NCI-H2029 (cell line): ENCODE measurements around the gene CLIC6.
"Not testable (repeated sequence)": the region's sequence is repeated elsewhere in the genome, so short reads cannot be mapped to it uniquely, and the experiment has no call there.

ENCODE experiments used
- DNase-seq: peaks from one replicate; lab custom pipeline; 2025; lab: John Stamatoyannopoulos, UW

CLIC6 gene

DNA sequence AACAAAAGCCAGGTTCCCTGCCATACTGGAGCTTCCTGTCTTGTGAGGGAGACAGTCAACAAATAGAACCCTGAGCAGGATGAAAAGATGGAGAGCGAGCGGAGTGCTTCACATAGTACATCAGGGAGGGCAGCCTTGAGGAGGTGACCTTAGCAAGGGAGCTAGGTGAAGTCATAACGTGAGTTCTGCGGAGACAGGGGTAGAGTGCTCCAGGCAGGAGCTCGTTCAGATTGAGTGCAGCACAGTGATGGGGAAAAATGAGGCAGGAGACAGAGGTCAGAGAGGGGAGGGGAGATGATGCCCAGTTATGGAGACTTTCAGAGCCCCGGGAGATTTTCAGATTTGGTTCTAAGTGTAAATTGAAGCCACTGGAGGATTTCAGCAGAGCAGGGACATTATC is 15.3 kb upstream of the CLIC6 start:
- no peak for DNase-seq

DNA sequence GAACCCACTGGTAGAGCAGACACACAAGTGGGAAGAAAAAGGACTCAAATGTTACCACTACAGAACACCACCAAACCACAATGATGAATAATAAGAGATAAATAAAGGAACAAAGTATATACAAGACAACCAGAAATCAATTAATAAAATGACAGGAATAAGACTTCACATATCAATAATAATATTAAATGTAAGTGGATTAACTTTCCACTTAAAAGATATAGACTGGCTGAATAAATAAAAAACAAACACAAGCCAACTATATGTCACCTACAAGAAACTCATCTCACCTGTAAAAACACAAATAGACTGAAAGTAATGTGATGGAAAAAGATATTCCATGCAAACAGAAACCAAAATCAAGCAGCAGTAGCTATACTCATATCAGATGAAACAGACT is 6.9 kb upstream of the CLIC6 start:
- no peak for DNase-seq

DNA sequence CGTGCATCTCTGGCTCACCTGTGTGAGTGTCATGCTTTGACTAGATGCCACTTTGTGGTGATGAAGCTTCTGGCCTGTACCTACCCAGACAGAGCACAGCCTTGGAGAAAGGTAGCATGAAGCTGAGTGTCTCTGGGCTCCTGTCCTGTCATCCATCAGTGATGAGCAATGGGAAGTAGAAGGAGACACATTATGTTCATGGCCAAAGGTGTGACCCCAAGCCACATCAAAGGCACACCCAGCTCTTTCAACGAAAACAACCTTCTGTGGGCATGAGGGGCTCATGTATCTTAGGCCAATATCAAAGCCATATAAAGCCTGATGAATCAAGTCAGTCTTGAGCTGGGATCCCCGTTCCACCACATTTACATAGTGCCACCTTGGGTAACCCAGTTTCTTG is 1.0 kb upstream of the CLIC6 start:
- DNase-seq: no peak

DNA sequence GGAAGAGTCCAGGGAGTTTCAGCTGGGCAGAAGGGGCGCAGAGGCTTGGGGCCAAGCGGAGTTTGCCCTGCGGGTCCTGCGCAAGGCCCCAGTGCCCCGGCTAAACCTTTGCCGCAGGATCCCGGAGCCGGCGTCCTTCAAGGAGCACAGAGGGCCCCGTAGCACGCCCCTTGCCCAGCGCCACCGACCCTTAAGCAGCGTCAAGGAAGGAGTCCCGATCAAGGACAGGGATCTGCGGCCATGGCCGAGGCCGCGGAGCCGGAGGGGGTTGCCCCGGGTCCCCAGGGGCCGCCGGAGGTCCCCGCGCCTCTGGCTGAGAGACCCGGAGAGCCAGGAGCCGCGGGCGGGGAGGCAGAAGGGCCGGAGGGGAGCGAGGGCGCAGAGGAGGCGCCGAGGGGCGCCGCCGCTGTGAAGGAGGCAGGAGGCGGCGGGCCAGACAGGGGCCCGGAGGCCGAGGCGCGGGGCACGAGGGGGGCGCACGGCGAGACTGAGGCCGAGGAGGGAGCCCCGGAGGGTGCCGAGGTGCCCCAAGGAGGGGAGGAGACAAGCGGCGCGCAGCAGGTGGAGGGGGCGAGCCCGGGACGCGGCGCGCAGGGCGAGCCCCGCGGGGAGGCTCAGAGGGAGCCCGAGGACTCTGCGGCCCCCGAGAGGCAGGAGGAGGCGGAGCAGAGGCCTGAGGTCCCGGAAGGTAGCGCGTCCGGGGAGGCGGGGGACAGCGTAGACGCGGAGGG is 520 bp downstream of the CLIC6 start:
- DNase-seq: no peak

- DNase-seq: not testable (repeated sequence)
These were observed 1.1 kb downstream of the CLIC6 start for GRCh38 chr21:34669880-34670219.

DNA sequence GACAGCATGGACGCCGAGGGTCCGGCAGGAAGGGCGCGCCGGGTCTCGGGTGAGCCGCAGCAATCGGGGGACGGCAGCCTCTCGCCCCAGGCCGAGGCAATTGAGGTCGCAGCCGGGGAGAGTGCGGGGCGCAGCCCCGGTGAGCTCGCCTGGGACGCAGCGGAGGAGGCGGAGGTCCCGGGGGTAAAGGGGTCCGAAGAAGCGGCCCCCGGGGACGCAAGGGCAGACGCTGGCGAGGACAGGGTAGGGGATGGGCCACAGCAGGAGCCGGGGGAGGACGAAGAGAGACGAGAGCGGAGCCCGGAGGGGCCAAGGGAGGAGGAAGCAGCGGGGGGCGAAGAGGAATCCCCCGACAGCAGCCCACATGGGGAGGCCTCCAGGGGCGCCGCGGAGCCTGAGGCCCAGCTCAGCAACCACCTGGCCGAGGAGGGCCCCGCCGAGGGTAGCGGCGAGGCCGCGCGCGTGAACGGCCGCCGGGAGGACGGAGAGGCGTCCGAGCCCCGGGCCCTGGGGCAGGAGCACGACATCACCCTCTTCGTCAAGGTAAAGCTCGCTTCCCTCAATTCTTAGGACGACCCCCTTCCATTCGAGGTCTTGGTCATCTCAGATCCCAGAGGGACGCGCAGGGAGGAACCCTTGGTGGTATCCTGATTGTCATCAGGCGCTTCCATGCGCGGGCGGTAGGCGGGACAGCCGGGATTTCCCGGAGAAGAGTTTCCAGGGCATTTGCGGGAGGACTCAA is 1.6 kb downstream of the CLIC6 start:
- DNase-seq: peak; percentile 21

DNA sequence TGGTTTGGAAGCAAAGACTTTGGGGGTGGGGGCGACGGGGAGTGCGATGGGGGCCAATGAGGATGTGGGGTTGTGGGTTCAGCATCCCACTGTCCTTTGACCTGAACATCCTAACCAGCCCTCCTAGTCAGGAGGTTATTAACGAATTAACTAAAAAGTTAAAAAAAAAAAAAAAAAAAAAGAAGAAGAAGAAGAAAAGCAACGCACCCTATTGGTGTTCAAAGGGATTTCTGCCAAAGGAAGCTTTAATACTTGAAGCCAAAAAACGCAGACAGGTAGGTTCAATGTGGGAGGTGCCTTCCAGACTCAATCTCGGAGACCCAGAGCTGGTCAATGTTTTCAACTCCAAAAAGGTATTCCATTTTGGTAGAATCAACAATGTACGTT is 2.2 kb downstream of the CLIC6 start:
- DNase-seq: no peak

- no peak for DNase-seq
These were observed 2.7 kb downstream of the CLIC6 start for GRCh38 chr21:34671462-34671861.

- no peak for DNase-seq
These were observed 3.1 kb downstream of the CLIC6 start for GRCh38 chr21:34671891-34672290.

DNA sequence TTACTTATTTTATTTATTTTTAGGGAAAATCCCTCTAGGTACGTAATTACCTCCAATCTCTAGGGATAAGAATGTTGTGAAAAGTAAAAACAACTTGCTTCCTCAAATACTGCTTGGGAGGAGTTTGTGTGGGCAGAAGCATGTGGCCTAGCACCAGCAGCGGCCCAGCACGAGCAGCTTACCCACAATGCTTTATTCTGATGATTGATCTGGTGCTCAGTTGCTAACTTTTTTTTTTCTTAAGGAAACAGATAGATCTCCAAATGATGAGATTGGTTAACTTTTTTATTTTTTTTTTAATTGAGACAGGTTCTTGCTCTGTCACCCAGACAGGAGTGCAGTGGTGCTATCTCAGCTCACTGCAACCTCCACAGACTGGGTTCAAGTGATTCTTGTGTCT is 4.2 kb downstream of the CLIC6 start:
- no peak for DNase-seq

DNA sequence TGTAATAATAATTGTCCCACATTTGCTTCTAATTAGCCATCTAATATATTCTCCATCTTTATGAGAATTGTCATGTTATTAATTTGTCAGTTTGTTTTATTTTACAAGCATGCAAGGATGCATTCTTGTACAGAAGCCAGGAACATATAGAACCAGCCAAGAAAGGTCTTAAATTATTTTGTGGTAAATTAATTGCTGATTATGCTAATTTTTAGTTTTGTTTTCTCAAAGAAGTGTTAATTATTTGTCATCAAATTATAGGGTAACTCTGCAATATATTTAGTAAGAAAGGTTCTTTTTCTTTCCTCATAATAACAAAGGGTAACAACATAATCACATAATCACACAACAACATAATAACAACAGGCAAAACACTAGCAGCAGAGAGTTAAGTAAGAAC is 5.7 kb downstream of the CLIC6 start:
- DNase-seq: no peak

GRCh38 chr21:34675871-34676270 is 7.1 kb downstream of the CLIC6 start:
- peak; percentile 49 for DNase-seq

DNA sequence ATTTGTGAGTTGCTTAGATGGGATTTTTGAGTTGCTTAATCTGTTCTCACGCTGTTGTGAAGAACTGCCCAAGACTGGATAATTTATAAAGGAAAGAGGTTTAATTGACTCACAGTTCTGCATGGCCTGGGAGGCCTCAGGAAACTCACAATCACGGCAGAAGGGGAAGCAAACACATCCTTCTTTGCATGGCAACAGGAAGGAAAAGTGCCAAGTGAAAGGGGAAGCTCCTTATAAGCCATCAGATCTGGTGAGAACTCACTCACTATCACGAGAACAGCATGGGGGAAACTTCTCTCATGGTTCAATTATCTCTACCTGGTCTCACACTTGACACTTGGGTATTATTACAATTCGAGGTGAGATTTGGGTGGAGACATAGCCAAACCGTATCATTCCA is 10.3 kb downstream of the CLIC6 start:
- DNase-seq: no peak

DNA sequence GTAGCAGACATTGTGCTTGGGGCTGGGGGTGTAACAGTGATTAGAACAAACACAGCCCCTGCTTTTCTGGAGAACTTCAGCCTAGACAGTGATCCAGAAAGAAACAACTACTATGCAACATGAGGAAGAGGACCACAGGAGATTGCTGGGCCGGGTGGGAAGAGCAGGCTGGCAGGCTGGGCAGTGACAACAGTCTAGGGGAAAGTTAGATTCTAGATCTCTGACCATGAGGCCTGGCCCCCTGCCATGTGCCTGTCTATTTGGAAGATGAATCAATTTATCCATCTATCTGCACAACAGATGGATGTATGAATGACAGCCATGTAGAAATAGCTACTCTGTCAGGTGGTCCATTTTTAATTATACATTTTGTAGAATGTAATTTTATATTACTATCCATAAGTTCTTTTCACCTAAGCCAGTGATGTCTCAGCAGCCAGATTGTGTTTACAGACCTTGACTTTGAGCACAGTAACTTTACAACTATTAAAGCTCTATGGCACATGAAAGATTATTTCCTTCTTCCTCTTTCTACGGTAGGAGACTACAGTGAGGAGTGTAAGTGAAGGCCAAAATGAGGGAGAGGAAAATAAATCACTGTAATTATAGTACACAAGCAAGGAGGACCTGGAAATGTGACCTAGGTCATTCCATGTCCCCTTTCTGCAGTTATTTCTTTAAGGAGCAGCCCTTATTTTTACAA is 15.5 kb downstream of the CLIC6 start:
- no peak for DNase-seq

- no peak for DNase-seq
These were observed 18.3 kb downstream of the CLIC6 start for GRCh38 chr21:34687065-34687464.

- DNase-seq: no peak
These were observed 19.0 kb downstream of the CLIC6 start for GRCh38 chr21:34687745-34688144.

- peak; percentile 26 for DNase-seq
These were observed 19.4 kb downstream of the CLIC6 start for GRCh38 chr21:34688145-34688544.

- DNase-seq: no peak
These were observed 19.9 kb downstream of the CLIC6 start for GRCh38 chr21:34688715-34689114.

DNA sequence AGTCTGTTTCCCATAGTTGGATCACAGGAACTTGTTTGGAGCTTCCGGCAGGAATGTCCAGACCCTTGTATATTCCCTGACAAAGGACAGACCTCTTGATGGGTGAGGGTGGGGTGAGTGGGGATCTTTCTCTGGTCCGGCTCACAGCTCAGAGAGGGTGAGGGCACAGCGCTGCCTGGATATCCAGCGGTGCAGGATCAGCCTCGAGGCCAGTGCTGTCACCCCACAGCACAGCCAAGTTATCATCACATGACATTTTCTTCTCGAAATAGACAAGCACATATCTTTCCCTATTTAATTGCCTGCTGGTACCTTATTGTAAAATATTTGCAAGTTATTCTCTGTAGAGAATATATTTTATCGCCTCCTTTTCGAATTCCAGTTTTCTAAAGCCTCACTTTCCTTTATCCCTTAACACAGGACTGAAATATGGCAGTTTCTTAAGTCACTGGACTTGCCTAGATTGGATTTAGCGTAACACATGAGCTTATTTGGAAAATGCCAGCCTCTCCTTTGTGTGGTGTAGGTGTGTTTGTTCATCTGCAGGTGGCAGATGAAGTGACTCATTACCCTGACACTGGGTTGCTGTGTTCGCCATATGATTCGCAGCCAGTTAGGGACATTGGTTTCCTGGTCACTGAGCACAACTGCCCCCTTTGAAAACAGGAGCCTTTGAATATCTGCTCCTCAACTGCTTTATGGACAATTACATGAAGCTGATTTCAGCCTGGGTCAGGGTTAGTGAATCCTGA is 21.4 kb downstream of the CLIC6 start:
- DNase-seq: peak; percentile 95

DNA sequence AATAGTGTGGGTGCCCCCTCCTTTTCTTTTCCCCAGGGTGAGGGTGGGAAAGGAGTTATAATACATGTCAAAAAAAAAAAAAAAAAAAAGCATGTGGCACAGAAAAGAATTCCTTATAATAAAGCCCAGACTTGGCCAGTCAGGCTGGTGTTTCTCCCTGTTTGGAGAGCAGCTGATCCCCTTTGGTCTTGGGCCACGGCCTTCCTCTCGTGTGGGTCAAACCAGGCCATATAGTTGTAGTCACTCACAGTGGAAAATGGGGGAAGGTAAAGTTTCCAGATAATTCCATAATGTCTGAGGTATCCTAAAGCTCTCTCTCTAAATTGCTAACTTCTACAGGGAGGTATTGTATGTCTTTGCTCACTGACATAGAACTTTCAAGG is 22.0 kb downstream of the CLIC6 start:
- DNase-seq: peak; percentile 76

DNA sequence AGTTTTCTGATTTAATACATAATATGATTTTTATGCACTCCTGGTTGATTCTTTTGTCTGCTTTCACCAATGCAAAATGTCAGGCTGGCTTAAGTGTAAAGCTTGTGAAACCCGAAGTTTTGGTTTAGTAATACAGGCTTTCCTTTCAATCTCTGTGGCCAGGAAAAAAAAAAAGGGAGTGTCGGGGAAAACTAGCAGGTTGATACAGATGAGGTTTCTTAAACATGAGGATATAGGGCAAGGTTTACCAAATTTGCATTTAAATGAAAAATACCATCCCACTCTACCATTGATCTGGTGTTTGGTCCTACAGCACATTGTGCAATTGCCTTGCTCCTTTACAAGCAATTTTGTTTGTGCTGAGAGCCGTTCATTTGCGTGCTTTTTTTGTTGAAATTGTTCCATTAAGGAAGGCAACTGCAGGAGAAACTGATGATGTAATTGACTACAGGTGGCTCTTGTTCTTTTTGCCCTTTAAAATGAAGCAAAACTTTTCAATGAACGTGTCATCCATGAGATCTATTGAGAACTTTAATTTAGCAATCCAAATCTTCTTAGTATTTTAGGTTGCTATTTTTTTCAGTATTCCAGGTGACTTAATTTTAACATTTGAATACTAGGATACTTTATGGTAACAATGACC is 22.7 kb downstream of the CLIC6 start:
- peak; percentile 23 for DNase-seq

DNA sequence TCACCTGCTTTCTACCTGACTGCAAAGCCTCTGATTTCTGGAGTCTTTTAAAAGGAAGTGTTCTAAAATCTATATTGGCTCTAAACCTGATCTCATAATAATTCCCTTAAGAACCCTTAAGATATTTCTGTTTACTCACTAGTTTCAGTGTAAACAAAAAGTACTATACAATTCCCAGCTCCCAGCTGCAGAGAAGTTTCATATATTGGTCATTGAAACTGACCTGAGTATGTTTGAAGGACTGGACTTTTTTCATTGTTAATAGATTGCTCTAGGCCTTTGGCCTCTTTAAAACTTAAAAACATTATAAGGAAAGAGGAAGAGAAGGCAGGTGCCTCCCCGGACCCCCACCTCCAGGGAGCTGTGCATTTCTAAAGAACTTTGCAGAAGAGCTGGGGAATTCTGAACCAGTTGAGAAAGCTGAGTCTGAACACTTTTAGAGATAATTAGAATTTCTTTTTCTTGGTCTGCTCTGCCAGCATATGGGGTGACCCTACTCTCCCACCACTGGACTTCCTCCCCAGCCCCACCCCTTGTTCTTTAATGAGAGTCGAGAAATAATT is 23.7 kb downstream of the CLIC6 start:
- DNase-seq: no peak
